NT2/D1 (cell line): ENCODE results near the gene CPT2.
"Not testable (repeated sequence)": the region's sequence is repeated elsewhere in the genome, so short reads cannot be mapped to it uniquely, and the experiment has no call there.

Experiments used
- DNase-seq: peaks from one replicate; pipeline ENCODE4 v3.0.0-alpha.2; 2011; ENCODE audit warnings: low read depth, low spot score
- H3K27me3 ChIP-seq: 2 replicates; pipeline ENCODE4 v1.6.0; 2011; ENCODE audit warnings: mild to moderate bottlenecking; ENCODE audit not compliant: insufficient read length, insufficient read depth
- H3K36me3 ChIP-seq: 2 replicates; pipeline ENCODE4 v1.6.1; 2011; ENCODE audit warnings: mild to moderate bottlenecking, low read length, mixed read lengths; ENCODE audit not compliant: insufficient read depth, insufficient read length
- H3K4me1 ChIP-seq: 2 replicates; pipeline ENCODE4 v1.5.1; 2011; ENCODE audit not compliant: insufficient read depth, insufficient read length
- H3K4me3 ChIP-seq: 2 replicates; pipeline ENCODE4 v1.5.1; 2011; ENCODE audit warnings: low read depth; ENCODE audit not compliant: insufficient read length
- H3K9ac ChIP-seq: 2 replicates; pipeline ENCODE4 v1.6.0; 2011; ENCODE audit warnings: low read depth; ENCODE audit not compliant: insufficient read length
- H3K9me3 ChIP-seq: 2 replicates; pipeline ENCODE4 v1.5.1; 2011; ENCODE audit warnings: mild to moderate bottlenecking, low read length; ENCODE audit not compliant: insufficient read depth
- SUZ12 ChIP-seq: IDR thresholded peaks from 2 replicates; pipeline ENCODE4 v1.6.1; 2011; ENCODE audit not compliant: insufficient read length, insufficient read depth; ENCODE audit errors: extremely low read depth
- YY1 ChIP-seq: IDR thresholded peaks from 2 replicates; pipeline ENCODE4 v1.6.1; 2011; ENCODE audit not compliant: insufficient read length, insufficient read depth
- ZNF274 ChIP-seq: IDR thresholded peaks from 2 replicates; pipeline ENCODE4 v1.6.1; 2011; ENCODE audit warnings: mild to moderate bottlenecking, low read depth, low read length

The CPT2 gene

DNA sequence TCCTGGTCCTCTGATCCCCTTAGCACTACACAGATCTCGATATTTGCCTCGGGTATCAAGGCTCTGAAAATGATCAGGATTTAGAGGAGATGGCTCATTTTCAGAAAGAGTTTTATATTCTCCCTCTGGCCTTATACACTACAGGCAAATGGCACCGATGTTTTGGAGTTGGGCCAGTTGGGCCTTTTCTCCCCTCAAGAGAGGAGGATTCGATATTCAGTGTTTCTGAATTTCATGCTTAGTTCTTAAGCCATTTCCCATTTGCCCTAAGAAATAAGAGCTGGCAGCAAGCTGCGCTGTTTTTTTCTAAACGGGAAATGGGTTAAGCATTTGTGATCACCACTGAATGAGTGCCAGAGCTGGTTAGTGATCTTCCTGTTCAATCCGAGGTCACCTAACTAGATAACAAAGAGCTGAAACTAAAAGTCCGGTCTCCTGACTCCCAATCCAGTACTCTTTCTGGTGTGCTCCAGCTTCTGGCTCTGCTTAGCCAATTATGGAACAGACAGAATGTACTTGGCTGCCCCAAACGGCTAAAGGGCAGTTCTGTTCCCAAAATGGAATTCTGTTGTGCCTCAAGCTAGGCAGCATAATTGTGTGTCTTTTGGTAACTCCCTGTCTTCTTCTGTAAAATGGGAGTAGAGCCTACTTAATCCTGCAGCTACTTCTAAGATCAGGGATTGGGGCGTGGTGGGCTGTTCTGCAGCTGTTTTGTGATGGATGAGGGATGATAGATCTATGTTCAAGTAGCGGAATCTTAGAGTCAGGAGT lies 1.2 kb upstream of the CPT2 start:
- Histone ChIP-seq H3K4me1 (peaks cover 5% of the 10 kb centered on the region), H3K4me3 (no peak overlapping the region), H3K9me3 (no peaks in the 10 kb centered on the region), H3K27me3 (peaks cover 18% of the 10 kb centered on the region), H3K36me3 (peaks cover 5% of the 10 kb centered on the region), H3K9ac (peak overlapping the region; percentile 93)
- TF ChIP-seq YY1 (no peak), ZNF274 (no peak), SUZ12 (no peak)
- DNase-seq = no peak

DNA sequence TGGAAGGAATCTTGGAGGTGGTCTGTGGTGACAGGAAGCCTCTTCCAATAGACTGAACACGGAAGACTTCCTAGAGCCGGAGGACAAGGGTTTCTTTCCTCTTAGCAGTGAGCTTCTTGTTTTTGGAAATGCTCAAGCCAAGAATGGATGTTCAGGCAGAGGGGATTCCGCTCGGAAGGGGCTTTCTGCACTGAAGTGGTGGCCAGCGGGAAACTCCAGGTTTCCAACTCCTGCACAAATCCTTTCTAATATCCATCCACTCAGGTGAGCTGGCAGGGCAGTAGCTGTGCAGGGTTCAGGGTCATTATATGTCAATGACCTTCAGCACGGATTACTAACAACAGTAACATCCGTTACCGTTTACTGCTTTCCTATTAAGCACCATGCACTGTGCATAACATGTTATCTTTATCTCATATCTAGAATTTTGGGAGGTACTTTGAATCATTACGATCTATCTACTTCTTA lies 573 bp upstream of the CPT2 start:
- Histone ChIP-seq H3K4me3 (peak overlapping the region; percentile 87), H3K9me3 (no peaks in the 10 kb centered on the region), H3K27me3 (peaks cover 18% of the 10 kb centered on the region), H3K9ac (peak overlapping the region; percentile 93), H3K36me3 (peaks cover 11% of the 10 kb centered on the region), H3K4me1 (peaks cover 5% of the 10 kb centered on the region)
- DNase-seq = no peak
- TF ChIP-seq ZNF274 (no peak), YY1 (no peak), SUZ12 (no peak)

DNA sequence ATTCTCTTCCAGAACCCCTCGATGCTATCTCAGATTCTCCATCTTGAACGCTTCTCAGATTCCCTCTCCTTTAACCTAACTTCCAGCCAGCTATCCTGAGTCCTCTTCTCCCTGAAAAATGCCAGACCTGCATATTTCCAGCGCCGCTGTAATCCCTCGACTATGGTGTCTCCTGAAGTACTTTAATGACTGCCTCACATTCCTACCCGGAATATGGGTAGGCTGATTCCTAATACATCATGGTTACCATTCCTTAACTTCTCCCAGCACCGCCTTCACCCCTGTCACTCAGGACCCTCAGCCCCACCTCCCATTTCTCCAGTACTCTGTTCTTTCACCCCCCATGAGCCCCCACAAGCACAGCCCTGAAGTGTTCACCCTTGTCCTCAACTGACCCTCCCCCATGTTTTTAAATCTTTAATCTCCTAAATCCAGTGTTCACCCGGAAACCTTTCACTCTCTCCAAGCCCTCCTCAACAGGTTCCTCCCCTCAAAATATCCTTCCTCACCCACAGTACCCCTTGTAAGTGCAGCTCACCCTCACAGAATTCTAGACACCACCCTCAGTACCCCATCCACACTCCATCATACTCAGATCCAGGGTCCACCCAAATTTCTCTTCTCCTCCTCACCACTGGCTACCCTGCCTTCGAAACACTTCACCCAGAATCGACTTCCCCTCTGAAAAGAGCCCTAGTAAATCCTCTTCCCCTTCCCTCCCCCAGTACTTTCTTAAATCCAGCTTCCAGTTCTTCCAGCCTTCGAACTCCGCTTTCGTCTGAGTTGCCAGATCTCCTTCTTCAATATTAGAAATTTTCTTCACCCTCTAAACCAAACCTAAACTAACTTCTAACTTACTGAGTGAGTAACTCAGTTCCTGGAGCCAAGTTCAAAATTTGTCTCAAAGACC lies 922 bp downstream of the CPT2 start:
- Histone ChIP-seq H3K36me3 (peaks cover 24% of the 10 kb centered on the region), H3K27me3 (peaks cover 18% of the 10 kb centered on the region)
- TF ChIP-seq YY1 (no peak), SUZ12 (no peak), ZNF274 (no peak)

DNA sequence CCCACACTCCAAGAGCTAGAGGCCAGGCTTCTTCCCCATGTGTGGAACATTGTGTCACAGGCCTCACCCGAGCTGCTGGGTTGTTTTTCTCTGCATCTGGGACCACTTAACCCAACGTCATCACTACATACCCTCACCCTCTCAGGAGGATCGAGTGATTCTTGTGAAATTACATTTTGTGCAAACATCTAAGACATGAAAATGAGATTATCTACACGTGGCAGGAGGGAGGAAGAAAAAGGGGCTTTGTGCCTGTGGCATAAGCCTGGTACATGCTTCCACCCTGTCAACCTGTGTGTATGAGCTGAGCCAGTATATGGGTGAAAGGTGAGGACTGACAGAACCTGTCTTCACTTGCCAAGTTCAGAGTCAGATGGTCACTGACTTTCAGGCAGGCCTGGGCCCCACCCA lies 1.6 kb downstream of the CPT2 start:
- no peak for DNase-seq
- peak overlapping the region; percentile 93 for H3K9ac ChIP-seq
- TF ChIP-seq ZNF274 = no peak
- no peak for TF ChIP-seq YY1
- TF ChIP-seq SUZ12 = no peak
- no peaks in the 10 kb centered on the region for H3K9me3 ChIP-seq
- peaks cover 18% of the 10 kb centered on the region for H3K27me3 ChIP-seq
- H3K36me3 ChIP-seq = peaks cover 31% of the 10 kb centered on the region
- H3K4me3 ChIP-seq = no peak overlapping the region
- peaks cover 5% of the 10 kb centered on the region for H3K4me1 ChIP-seq

More for the DNA sequence above, 922 bp downstream of the CPT2 start:
- peaks cover 5% of the 10 kb centered on the region for H3K4me1 ChIP-seq
- DNase-seq = no peak
- no peaks in the 10 kb centered on the region for H3K9me3 ChIP-seq
- H3K4me3 ChIP-seq = peak overlapping the region; percentile 87
- peak overlapping the region; percentile 93 for H3K9ac ChIP-seq

DNA sequence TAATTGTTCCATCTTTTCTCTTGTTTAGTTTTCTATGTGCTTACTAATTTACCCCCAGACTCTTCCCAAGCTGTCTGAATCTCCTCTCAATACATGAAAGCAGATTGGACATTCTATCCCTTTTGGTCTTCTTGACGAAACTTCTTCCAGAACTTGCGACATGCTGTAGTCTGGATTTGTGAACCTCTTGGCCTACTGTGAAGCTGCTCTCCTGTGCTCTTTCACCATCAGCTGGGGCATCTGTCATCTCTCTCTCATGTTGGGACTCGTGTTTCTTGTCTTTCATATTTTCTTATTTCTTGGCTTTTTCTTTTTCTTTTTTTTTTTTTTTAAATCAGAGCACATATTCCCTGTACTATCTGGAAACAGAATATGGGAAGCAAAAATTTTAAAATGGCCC lies 6.8 kb downstream of the CPT2 start:
- Histone ChIP-seq H3K4me3 (no peak overlapping the region), H3K9ac (no peak overlapping the region), H3K9me3 (peaks cover 41% of the 10 kb centered on the region), H3K27me3 (no peaks in the 10 kb centered on the region), H3K4me1 (no peaks in the 10 kb centered on the region), H3K36me3 (peaks cover 72% of the 10 kb centered on the region)
- TF ChIP-seq SUZ12 (no peak), ZNF274 (no peak), YY1 (no peak)
- no peak for DNase-seq

DNA sequence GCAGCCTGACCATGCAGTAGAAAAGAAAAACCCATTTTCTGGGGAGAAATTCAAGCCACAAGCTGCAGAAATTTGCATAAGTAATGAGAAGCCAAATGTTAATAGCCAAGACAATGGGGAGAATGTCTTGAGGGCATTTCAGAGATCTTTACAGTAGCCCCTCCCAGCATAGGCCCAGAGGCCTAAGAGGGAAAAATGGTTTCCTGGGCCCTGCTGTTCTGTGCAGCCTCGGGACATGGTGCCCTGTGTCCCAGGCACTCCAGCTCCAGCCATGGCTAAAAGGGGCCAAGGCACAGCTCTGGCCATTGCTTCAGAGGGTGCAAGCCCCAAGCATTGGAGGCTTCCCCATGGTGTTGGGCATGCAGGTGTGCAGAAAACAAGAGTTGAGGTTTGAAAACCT lies 8.9 kb downstream of the CPT2 start:
- Histone ChIP-seq H3K36me3 (peaks cover 89% of the 10 kb centered on the region), H3K9me3 (peaks cover 41% of the 10 kb centered on the region)
- not testable (repeated sequence) for H3K4me3 ChIP-seq, DNase-seq, H3K9ac ChIP-seq, H3K27me3 ChIP-seq, H3K4me1 ChIP-seq

GRCh38 chr1:53206083-53206685 lies 9.6 kb downstream of the CPT2 start:
- H3K4me3 ChIP-seq, DNase-seq, H3K4me1 ChIP-seq, H3K9ac ChIP-seq, H3K27me3 ChIP-seq: not testable (repeated sequence)
- peaks cover 89% of the 10 kb centered on the region for H3K36me3 ChIP-seq
- peaks cover 41% of the 10 kb centered on the region for H3K9me3 ChIP-seq
